NOMO-1 (cell line): ENCODE results near the gene FKBP8.

Experiments used
- DNase-seq, 2 experiments: peaks; one replicate each; lab custom pipeline; 2025; ENCODE audit not compliant: unreplicated experiment in 2 of 2; lab: John Stamatoyannopoulos, UW

Gene FKBP8

DNA sequence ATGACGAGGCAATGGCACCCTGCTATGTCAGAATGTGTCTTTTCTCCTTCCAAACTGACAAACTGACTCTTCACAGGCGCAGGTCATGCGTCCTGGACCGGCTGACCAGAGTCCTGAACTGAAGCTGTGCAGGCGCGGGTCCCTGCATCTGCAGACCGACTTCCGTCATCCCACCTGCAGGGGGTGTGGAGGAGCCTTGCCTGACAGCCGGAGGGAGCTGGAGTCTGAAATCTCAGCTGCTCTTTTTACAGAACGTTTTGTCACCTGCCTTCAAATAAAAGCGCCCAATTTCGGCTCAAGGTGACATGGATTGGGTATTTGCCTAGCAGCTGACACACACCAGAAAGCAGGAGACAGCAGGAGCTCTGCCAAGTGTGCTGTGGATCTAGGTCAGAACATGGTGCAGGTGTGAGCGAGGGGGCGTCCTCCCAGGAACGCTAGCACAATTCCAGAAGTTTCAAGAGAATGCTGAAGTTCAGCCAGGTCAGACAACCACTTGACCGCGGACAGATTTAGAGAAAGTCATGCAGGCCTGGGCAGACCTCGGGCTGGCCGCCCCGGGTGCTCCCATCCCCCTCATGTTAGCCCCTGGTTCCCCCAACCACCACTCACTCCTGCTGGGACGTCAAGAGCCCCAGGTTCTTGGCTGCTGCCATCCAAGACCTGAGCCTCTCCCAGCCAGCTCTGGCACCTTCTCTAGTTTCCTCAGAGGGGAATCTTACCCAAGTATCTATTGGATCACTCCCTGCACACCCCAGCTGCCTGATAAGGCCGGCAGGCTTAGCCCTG, 54.3 kb downstream of the FKBP8 start:
- no peak for DNase-seq

DNA sequence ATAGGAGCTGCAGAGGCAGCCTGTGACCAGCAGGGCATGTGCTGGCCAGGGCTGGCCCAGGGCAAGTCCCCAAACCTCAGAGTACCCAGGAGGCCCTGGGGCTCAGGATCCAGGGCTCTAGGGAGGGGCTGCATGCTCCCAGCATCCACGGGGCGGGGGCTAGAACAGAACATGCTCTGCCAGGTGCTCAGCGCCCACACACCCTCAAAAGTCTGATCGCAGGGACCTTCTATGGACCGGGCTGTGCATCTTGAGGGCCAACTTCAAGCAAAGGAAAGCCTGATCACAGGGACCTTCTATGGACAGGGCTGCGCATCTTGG, 55.0 kb downstream of the FKBP8 start:
- no peak for DNase-seq

DNA sequence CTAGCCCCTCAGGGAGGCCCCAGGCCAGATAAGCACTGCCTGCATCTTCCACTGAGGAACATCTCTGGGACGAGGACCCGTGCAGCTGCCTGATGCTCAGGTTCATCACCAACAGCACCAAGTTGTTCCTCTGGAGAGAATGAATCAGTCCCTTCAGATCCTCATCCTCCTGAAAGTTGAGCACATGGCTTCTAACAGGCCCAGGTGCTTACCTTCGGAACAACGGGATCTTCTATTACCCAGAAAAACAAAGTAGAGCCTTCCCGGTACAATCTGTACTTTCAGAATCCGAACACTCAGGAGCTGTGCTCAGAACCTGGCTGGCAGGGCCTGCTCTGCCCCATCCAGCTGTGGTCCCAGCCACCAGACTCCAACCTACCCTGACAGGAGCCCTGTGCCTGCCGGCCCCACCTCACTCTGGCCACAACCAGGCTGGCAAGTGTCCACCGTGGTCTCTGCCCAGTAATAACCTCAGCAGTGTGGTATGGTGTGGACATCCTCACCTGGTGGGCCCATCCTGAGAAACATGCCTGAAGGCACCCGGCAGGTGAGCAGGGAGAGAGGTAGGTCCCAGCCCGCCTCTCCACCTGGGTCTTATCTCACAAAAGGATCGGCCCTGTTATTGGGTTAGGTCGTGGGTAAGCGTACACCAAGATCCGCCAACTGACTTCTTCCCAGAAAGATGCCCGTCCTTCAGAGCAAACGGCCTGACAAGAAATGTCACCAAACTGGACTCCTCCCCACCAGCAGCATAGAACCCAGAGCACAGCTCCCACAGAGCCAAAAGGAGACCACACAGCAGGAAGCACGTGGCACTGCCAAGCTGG, 55.6 kb downstream of the FKBP8 start:
- DNase-seq: no peak

DNA sequence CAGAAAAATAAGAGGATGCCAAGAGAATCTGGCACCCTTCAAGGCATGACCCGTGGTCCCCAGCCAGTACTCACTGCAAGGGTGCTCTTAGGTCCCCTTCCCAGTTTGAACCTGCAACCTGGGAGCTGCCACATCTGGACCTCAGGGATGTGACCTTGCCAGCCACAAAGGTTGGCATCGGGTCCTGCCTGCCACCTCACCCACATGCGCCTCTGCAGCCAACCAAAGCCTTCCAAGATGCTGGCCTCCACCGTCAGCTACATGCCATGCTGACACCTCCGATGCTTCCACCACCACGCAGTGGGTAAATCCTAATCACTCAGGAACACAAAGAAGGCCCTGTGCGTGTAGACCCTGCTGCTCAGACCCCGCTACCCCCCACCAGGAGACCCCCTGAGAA, 56.6 kb downstream of the FKBP8 start:
- no peak for DNase-seq

DNA sequence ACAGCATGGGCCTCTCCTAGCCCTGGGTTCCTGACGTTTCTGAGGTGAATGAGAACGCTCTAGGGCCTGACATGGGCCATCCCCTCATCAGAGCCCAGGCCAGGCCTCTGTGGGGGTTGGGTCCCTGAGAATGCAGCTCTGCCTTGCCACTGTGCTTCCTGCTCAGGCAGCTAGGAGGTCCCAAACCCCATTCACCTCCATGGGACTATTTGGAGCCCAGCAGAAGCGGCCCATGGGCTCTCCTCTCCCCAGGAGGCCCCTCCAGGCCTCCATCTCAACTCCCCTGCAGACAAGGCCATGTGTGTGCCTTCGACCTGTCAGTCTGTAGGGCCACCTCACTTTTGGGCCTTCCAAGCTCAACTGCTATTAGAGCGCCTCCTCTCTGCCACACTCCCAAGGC, 58.4 kb downstream of the FKBP8 start:
- no peak for DNase-seq

DNA sequence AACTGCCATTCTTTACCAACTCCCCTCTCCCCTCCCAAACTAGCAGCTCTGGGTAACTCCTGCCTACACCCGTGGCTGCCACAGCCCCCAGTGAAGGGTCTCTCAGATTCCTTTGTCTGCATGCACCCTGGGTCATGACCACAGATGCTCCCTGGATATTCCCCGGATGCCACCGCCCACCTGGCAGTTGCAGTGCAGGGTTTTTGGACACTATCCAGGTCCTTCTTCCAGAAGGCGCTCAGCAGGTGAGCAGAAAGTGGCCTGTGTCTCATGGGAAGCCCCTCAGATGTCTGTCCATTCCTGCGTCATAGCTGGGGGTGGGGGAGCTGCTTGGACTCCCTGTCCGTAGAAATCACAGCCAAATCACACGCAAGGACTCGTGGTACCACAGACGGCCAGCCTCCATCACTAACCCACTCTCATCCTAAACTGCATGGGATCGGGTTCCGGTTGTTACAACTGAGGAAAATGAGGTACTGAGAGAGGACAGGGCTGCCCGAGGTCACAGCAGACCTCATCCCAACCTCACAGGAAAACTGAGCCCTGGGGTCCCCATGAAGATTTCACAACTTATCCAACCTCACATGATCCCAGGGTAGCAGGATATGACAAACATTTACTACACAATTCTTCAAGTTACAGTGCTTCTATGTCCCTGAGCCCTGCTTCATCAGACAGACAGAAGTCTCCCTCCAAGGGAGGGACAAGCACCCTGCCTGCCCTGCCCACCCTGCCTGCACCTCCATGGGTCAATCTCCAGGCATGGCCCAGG, 60.1 kb downstream of the FKBP8 start:
- no peak for DNase-seq
